Measurements from ENCODE around the gene MAML3.

MAML3 gene

DNA sequence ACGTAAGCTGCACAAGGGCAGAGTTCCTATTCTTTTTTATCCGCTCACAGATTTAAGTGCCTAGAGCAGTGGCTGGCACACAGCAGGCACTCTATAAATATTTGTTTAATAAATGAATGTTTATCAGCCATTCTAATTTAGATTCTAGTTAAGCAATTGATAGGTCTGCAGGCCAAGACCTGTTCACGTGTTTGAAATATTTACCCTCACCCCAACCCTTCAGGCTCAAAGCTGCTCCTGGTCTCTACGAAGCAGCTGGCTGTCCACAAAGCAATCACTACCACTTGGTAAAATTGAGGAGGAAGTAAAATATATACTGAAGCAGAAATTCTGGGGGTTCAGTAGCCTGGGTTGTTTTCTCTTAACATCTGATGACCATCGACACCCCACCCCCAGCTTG lies 330.2 kb downstream of the MAML3 start:
- in situ Hi-C loops (cut with MboI; ENCODE audit: low sequenced_read_pairs) = no loop called here

DNA sequence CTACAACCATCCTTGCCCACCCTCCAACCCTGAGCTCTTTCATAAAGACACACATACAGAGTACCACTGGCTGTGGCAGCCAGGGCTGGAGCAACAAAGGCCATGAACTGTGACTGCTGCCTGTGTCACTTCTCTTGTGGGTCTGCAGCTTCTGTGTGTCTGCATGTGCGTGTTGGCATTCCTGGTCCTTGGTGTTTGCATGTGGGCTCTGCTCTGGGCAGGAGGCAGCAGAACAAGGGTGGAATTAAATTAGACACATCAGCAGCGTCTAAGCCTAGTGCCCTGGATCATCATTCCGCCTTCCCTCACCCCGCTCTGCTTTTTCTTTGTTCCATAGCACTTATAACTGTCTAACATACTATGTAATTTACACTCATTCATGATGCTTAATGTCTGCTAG lies 330.6 kb downstream of the MAML3 start:
- in situ Hi-C loops (cut with MboI; ENCODE audit: low sequenced_read_pairs) = no loop called here

DNA sequence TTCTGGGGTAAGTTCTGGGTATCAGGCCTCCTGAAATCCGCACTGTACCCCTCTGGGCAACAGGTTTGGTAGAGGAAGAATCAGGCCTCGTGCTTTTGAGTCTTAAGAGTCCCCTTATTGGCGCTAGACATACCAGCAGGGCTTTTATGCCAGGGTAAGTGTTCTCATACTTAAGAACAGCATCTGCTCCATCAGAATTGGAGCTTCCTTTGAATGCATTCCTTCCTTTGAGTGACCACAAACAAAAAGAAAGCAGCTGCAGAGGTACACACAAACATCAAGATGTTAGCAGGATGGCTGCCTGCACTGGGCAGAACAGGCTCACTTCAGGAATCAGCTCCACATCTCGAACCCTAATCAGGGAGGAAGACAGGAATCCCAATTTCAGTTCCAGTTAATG lies 331.6 kb downstream of the MAML3 start:
- in situ Hi-C loops (cut with MboI; ENCODE audit: low sequenced_read_pairs) = no loop called here

DNA sequence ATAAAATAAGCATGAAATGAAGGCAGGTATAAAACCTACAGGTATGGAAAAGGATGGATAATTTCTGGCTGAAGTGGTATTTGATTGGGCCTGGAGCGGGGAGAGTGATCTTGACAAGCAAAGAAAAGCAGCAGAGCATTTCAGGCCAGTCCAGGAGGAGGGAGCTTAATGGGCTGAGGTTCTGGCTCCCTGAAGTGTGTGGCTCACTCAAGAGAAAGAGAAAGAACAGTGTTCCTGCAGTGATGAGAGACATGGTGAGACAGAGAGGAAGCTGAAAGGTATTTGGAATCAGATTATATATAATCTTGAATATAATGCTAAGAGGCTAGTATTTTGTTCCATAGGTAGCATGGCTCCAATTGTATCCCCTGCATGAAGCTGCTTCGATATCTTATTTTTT lies 334.9 kb downstream of the MAML3 start:
- in situ Hi-C loops (cut with MboI; ENCODE audit: low sequenced_read_pairs) = no loop called here

DNA sequence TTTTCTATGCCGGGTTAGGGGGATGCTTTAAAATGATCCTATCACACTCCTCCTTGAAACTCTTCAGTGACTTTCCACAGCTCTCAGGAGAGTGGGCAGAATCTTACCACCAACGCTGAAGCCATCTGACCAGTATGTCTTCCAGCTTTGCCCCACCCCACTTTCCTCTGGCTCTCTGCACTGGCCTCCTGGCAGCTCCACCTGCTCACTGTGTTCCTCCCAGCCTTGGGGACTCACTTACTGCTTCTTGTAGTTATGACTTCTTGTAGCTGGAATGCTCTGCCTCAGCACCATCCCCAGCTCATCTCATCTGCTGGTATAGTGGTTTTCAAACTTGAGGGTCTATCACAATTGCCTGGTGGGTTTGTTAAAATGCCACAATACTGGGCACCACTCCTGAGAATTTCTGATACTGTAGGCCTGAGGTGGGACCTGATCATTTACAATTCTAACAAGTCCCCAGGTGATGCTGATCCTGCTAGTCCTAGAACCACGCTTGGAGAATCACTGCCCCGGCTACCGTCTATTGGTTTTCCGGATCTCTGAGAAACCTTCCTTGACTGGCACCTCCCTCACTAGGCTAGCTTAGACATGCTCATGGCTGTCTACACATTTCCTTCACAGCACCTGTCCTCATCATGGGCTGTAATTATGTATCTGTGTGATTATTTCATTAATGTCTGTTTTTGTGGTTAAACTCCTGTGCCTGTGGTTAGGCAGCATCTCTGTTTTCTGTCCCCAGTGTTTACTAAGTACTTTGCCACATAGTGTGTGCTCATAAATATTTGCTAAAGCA lies 336.1 kb downstream of the MAML3 start:
- in situ Hi-C loops (cut with MboI; ENCODE audit: low sequenced_read_pairs) = no loop called here

DNA sequence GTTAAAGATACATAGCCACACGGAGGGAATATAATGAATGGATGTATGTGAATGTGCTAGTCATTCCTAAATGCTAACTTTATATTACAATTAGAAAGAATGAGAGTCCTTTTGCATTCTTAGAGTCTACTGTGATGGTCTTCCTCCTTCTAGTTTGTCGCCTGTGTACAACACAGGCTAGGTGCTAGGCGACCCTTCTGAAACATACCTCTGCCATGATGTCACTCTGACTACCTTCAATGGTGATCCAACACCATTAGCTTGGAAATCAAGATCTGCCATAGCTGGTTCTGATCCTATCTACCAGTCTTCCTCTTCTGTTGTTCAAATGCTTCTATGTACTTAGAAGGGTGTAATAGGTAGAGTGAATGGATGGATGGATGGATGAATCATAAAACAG lies 337.1 kb downstream of the MAML3 start:
- in situ Hi-C loops (cut with MboI; ENCODE audit: low sequenced_read_pairs) = no loop called here

DNA sequence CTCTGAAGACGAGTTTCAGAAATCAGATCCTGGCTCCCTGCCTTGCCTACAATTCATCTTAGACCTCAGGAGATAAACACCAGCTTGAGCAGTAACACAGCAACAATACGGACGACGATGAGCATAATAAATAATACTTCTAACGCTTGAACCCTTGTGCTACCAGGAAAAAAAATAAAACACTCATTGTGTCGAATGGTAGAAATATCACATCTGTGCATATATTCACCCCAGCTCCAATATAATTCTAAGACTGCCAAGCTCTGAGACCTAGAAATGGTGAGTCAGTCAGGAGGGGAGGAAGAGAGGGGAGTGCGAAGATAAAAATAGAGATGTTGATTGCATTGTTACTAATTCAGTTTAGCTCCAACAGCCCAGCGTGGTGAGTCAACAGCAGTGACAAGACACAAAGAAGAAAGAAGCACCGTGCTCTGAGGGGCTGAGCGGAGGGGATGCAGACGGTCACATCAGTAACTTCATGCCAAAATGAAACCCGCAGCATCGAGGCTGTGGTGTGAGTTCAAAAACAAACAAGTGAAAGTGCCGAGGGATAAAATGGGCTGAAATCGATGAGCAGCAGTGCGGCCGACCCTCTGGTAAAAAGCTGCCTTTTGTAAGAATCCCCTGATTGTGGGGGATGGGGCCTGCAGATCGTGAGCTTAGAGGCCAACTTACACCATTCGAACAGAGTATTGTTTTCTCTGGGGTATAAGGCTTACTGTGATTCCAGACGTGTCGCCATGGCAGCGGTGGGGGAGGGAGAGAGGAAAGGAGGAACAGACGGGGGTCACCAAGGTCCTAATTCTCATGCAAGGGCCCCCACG lies 338.0 kb downstream of the MAML3 start:
- in situ Hi-C loops (cut with MboI; ENCODE audit: low sequenced_read_pairs) = no loop called here

DNA sequence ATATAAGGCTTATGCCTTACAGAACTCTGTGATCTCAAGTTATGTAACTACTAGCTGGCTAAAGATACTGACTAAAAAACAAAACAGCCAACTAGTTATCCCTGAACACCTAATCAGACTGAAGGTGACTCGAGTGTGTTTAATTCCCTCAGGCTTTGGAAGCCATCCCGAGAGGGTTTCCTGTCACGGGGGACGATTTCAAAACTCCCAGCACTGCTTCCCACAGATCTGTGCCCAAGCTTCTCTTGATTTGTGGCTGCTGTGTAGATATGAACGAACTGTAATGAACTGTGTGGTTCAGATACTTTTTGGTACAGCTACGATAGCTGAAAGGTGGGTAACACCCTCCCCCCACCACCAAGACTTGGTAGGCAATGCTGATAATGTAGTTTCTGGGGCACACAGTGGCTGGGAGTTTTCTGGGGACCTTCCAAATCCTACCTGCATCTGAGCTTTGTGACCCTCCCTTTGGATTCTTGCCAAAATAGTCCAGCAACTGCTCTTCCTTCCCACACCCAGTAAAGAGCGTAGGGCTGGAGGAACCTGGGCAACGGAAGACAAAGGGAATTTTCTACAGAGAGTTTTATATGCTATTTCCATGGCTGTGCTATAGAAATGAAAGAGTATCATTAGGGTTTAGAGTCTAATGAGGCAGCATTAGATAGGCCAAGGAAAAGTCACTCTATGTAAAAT lies 339.5 kb downstream of the MAML3 start:
- in situ Hi-C loops (cut with MboI; ENCODE audit: low sequenced_read_pairs) = no loop called here

DNA sequence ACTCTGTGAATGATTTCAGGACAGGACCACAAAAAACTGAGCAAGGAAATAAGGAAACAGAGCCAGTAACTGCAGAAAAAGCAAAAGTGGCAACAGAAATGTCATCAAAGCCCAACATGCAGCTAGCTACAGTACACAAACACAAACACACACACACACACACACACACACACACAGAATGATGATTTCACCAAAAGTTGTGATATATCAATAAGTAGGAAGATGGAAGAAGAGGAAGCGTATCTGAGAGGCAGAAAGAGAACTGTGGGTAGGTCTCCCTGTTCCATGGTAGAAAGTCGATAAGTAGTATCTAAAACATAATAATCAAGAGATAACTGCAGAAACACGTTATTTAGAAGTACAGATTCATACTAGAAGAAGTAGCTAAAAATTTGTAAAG lies 340.1 kb downstream of the MAML3 start:
- in situ Hi-C loops (cut with MboI; ENCODE audit: low sequenced_read_pairs) = no loop called here

DNA sequence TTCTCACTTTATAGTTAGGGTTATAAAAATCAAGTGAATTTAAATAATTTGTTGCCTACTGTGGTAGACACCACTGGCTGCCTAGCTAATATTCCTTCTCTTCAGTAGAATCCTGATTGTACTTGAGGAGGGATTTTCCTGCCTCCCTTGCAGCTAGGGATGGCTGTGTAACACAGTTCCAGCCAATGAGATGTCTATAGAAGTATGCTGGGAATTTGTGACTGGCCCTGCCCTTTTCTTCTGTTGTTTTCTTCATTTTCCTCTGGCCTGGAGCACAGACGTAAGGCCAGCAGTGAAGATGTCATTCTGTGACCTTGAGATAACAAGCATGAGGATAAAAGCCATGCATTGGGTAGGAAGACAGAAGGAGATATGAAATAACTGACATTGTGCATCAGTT lies 343.3 kb downstream of the MAML3 start:
- in situ Hi-C loops (cut with MboI; ENCODE audit: low sequenced_read_pairs) = no loop called here

DNA sequence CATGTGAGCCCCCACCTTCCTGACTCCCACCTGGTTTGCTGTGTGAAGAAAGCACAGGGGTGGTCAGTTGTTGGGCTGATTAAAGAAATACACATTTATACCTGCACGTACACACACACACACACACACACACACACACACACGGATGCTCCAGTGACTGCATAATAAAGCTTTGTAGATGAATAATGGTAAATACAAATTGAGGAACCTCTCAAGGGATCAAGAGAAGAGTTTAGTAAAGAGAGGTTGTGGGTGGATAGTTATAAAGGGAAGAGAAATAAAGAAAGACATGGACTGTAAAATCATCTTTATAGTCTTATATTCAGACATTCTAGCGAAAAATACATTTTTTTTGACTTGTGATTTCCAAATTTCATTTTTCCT lies 344.2 kb downstream of the MAML3 start:
- in situ Hi-C loops (cut with MboI; ENCODE audit: low sequenced_read_pairs) = no loop called here

DNA sequence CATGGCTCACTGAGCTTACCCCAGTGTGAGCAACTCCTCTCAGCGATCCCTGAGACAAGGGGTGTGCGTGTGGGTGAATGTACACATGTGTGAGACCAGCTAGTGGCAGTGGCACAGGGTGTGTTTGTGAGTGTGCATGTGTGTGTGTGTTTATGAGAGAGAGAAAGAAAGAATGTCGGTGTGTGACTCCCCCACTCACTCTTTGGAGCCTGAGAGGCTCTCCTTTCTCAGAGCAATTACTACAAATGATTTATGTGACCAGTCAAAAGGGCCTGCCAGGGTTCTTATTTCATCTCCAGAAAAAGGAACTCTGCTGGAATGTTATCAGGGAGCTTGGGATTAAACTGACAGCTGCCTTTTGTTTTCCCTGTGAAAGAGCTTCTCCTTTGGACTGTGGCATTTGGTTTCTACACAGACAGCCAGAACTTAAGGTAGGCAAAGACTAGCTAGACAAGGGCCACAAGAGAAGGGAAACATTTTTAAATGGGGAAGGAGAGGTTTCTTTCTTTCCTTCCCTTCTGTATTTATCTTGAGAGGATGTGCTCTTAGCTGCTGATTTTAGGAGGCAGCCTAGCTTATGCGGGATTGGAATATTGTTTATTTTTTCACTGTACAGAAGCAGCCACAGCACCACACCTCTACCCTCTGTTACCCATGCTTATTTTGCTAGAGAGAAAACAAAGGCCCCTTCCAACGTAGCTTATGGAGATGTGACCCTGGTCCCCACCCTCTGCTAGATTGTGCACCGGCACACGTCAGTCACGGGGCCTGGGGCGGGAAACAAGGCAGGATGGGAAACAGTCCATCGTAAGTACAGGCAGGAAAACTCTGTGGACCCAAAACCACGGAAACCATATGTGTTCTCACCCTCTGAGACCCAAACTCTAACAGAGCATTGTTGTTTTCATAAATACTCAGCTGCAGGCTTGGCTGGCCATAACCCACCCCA lies 344.9 kb downstream of the MAML3 start:
- in situ Hi-C loops (cut with MboI; ENCODE audit: low sequenced_read_pairs) = no loop called here

DNA sequence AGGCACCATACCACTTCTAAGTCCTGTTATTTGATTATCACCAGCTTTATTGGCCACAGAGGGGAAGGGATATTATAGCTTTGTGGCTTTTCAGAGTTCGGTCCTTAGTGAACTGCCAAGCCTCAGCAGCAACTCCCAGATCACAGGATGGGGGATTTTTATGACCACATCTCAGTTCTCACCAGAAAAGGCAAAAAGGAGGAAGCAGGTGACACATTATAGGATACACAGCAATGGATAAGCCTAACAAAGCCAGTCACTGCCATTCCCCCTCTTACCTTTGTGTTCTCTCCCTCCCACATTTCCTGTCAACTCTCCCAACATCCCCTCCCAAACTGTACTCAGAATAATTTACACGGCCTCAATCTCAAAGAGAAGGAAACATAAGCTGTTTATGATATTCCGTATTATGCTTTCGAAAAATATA lies 345.6 kb downstream of the MAML3 start:
- in situ Hi-C loops (cut with MboI; ENCODE audit: low sequenced_read_pairs) = no loop called here

DNA sequence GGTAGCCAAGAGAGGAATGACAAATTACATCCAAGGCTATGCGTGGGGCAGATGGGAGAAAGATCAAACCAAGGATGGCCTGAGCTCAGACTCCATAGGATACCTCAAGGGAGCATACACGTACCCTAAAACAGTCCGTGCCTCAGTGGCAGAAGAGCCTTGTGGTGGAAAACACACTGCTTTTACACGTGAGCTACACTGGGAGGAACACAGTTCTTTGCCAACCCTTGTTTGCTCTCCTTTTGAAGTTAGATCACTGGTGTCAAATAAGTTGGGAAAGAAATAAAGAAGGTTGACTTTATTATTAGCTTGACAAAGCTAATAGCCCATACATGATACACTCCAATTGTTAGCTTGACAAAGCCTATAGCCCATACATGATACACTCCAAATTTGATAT lies 346.5 kb downstream of the MAML3 start:
- in situ Hi-C loops (cut with MboI; ENCODE audit: low sequenced_read_pairs) = no loop called here

DNA sequence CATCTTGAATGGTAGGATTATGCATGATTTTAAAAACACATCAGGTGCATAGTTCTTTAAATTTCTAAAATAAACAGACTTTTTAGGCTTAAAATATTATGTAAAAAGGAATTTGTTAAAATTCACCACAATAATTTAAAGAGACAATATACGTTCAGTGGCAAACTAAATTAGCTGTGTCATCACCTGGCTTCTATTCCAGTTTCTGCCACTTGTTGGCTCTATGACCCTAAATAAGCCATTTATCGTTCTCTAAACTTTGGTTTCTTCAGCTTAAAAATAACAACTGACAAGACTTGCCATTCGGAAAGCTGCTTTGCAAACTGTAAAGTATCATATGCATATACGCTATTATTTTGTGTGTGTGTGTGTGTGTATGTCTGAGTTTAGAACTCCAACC lies 347.1 kb downstream of the MAML3 start:
- in situ Hi-C loops (cut with MboI; ENCODE audit: low sequenced_read_pairs) = no loop called here

DNA sequence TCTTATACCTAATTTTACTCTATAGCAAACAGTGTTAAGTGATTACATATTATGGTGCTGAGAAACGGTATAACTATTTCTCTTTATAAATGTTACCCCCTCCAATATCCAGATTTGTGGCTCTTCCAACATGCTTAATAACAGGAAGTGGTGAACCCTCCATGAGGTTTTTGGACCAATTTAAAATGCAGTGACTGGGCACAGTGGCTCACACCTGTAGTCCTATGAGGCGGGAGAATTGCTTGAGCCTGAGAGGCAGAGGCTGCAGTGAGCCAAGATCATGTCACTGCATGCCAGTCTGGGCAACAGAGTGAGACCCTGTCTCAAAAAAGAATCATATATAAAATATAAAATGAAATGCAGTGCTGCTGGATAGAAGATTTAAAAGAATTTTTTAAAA lies 351.1 kb downstream of the MAML3 start:
- in situ Hi-C loops (cut with MboI; ENCODE audit: low sequenced_read_pairs) = no loop called here

DNA sequence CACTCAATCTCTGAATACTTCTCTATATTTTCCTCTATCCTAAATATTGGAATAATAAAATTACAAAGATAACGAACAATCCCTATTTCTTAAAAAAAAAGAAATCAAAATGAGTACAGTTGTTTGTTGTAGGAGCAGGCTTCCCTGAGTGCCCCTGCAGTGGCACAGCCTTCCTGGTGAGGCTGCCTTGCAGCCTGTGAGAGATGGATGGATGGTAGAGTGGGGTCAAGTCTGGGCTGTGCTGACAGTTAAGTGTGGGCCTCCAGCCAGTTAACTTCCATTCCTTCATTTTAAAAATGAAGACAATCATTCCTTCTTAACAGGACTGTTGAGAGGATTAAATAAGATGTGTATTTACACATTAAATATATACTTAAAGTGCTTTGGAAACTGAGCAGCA lies 351.5 kb downstream of the MAML3 start:
- in situ Hi-C loops (cut with MboI; ENCODE audit: low sequenced_read_pairs) = no loop called here

DNA sequence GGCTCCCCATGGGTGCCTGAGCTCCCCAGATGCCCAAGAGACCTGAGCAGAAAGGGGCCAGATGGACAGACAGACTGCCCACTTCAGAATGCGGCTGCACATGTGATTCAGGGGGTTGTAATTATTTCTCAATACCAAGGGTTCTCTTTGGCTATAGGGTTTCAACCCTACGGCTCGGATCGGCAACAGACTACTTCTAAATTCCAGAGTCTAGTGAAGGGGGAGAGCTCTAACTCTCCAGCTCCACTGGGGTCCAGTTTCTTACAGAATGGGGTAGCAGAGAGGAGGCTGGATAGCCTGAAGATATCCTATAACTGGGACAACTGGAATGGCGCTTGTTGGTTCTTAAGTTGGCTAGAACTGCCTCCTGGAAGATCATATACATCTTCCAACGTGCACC lies 352.1 kb downstream of the MAML3 start:
- in situ Hi-C loops (cut with MboI; ENCODE audit: low sequenced_read_pairs) = no loop called here

DNA sequence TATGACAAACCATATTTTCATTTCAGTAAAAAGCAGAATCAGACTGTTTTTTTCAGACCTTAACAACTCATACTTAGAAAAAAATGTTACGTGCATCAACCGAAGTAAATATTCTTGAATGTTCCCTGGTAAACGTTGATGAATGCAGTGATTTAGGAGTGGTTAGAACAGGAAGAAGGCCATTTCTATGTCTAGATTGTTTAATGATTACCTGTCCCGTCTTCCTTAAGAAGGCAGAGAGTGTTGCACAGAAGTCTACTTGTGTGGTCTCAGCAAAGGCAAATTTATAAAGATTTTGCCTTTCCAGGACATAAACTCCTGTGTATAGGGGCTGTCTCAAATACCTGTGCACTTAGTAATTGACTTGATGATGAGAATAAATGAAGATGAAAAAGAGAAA lies 353.9 kb downstream of the MAML3 start:
- in situ Hi-C loops (cut with MboI; ENCODE audit: low sequenced_read_pairs) = no loop called here

DNA sequence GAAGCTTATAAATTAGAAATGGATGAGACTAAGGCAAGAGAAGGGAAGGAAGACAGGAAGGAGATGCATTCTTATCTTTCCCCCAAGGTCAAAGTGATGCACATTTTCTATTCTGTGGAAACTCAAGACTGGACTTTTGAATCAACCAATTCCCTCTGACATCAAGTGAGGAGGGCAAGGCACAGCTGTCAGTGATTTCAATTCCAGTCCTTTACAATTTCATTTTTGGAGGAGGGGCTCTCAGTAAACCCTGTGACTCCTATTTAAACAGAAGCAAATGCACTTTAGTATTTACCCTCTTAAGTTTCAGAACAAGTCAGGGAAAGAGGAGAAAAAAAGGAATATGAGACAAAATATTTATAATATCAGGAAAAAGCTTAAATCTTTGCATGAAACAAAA lies 354.4 kb downstream of the MAML3 start:
- in situ Hi-C loops (cut with MboI; ENCODE audit: low sequenced_read_pairs) = no loop called here

DNA sequence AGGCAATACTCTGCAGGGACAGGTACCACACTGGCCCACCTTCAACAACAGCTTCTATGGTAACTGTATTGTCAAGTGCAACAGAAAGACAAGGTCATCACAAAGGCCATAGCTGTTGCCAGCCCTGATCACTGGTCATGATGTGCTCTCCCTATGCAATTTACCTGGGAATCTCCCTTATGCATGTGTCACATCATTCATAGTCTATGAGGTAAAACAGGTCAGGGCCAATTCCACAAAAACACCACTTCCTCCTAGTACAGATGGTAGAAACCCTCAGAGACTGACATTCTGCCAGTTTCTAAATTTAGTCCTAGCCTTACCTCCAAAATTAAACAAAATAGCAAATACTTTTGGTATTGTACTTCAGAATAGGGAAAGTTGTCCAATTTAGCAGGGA lies 355.5 kb downstream of the MAML3 start:
- in situ Hi-C loops (cut with MboI; ENCODE audit: low sequenced_read_pairs) = no loop called here
